ENCODE results near the gene NFATC2IP. TPM values are rescaled to one million over a fixed set of nuclear protein-coding genes. Genes with fewer than 3 reads are reported as not detected.

Gene NFATC2IP
- total RNA-seq, 4 donors from 2014 or later: 32.1 to 34.5 (median 34.0) TPM

- H3K27me3 ChIP-seq: no peaks in the 10 kb centered on the region
- WGBS, 2 donors: 64 to 71% methylated on average over 14 of the region's 14 CpGs
- H3K9me3 ChIP-seq: no peaks in the 10 kb centered on the region
- H3K27ac ChIP-seq: no peak overlapping the region
- no peak for TF ChIP-seq POLR2A (IDR thresholded peaks at IDR 0.05)
- TF ChIP-seq EP300 (IDR thresholded peaks at IDR 0.05): no peak
- TF ChIP-seq, protein P1, sequence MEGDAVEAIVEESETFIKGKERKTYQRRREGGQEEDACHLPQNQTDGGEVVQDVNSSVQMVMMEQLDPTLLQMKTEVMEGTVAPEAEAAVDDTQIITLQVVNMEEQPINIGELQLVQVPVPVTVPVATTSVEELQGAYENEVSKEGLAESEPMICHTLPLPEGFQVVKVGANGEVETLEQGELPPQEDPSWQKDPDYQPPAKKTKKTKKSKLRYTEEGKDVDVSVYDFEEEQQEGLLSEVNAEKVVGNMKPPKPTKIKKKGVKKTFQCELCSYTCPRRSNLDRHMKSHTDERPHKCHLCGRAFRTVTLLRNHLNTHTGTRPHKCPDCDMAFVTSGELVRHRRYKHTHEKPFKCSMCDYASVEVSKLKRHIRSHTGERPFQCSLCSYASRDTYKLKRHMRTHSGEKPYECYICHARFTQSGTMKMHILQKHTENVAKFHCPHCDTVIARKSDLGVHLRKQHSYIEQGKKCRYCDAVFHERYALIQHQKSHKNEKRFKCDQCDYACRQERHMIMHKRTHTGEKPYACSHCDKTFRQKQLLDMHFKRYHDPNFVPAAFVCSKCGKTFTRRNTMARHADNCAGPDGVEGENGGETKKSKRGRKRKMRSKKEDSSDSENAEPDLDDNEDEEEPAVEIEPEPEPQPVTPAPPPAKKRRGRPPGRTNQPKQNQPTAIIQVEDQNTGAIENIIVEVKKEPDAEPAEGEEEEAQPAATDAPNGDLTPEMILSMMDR (IDR thresholded peaks at IDR 0.05): no peak
- H3K4me3 ChIP-seq: no peak overlapping the region
- H3K36me3 ChIP-seq: no peaks in the 10 kb centered on the region
- H3K4me1 ChIP-seq: no peaks in the 10 kb centered on the region
- no peak for DNase-seq (ENCODE audit: low spot score in 2 of 2)
Observed at GRCh38 chr16:29009050-29009837, 58.5 kb downstream of the NFATC2IP start.

- DNase-seq (ENCODE audit: low spot score in 2 of 2): no peak
Observed at GRCh38 chr16:29009838-29010166, 59.1 kb downstream of the NFATC2IP start.

GRCh38 chr16:29011112-29011511 is 60.4 kb downstream of the NFATC2IP start:
- TF ChIP-seq EP300 (IDR thresholded peaks at IDR 0.05) (no peak), POLR2A (IDR thresholded peaks at IDR 0.05) (no peak)
- TF ChIP-seq, protein P1 (IDR thresholded peaks at IDR 0.05): no peak
- 55 to 65% methylated on average over 7 to 8 of the region's 8 CpGs for WGBS, 2 donors

More at GRCh38 chr16:29009838-29010166, 59.1 kb downstream of the NFATC2IP start:
- H3K36me3 ChIP-seq: no peaks in the 10 kb centered on the region
- H3K4me3 ChIP-seq: no peak overlapping the region
- TF ChIP-seq, protein P1 (IDR thresholded peaks at IDR 0.05): no peak
- TF ChIP-seq POLR2A (IDR thresholded peaks at IDR 0.05) (no peak), EP300 (IDR thresholded peaks at IDR 0.05) (no peak)
- no peaks in the 10 kb centered on the region for H3K9me3 ChIP-seq
- no peak overlapping the region for H3K27ac ChIP-seq
- no peaks in the 10 kb centered on the region for H3K4me1 ChIP-seq
- H3K27me3 ChIP-seq: no peaks in the 10 kb centered on the region
- WGBS, 2 donors: 88 to 94% methylated on average over 2 of the region's 2 CpGs

DNA sequence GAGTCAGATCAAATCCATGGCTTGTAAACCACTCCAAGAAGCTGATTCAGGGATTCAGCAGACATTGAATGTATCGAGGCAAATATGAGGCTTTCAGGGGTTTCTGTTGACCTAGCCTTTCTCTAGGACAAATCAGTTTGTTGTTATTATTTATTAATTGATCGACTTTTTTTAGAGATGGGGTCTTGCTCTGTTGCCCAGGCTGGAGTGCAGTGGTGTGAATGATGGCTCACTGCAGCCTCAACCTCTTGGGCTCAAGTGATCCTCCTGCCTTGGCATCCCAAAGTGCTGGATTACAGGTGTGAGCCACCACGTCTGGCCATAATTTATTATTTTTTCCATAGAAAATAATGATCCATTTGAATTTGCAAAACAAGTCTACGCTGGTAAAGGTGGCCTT is 61.1 kb downstream of the NFATC2IP start:
- H3K27ac ChIP-seq: no peak overlapping the region
- no peak for DNase-seq (ENCODE audit: low spot score in 2 of 2)
- WGBS, 2 donors: 76 to 83% methylated on average over 4 of the region's 4 CpGs
- H3K9me3 ChIP-seq: no peaks in the 10 kb centered on the region
- TF ChIP-seq, protein P1 (IDR thresholded peaks at IDR 0.05): no peak
- TF ChIP-seq EP300 (IDR thresholded peaks at IDR 0.05) (no peak), POLR2A (IDR thresholded peaks at IDR 0.05) (no peak)
- no peaks in the 10 kb centered on the region for H3K4me1 ChIP-seq
- no peaks in the 10 kb centered on the region for H3K36me3 ChIP-seq
- no peaks in the 10 kb centered on the region for H3K27me3 ChIP-seq
- H3K4me3 ChIP-seq: no peak overlapping the region

More at GRCh38 chr16:29011112-29011511, 60.4 kb downstream of the NFATC2IP start:
- no peak overlapping the region for H3K4me3 ChIP-seq
- no peaks in the 10 kb centered on the region for H3K9me3 ChIP-seq
- H3K4me1 ChIP-seq: no peaks in the 10 kb centered on the region
- H3K27me3 ChIP-seq: no peaks in the 10 kb centered on the region
- H3K27ac ChIP-seq: no peak overlapping the region
- DNase-seq (ENCODE audit: low spot score in 2 of 2): no peak
- H3K36me3 ChIP-seq: no peaks in the 10 kb centered on the region

- Histone ChIP-seq H3K27ac (no peak overlapping the region), H3K4me1 (no peaks in the 10 kb centered on the region), H3K4me3 (no peak overlapping the region), H3K27me3 (no peaks in the 10 kb centered on the region), H3K36me3 (no peaks in the 10 kb centered on the region), H3K9me3 (no peaks in the 10 kb centered on the region)
- WGBS, 2 donors: 64 to 71% methylated on average over 9 of the region's 9 CpGs
- TF ChIP-seq, protein P1 (IDR thresholded peaks at IDR 0.05): no peak
- TF ChIP-seq EP300 (IDR thresholded peaks at IDR 0.05) (no peak), POLR2A (IDR thresholded peaks at IDR 0.05) (no peak)
- DNase-seq (ENCODE audit: low spot score in 2 of 2): no peak
Observed at GRCh38 chr16:29012913-29013553, 62.3 kb downstream of the NFATC2IP start.

All from tibial nerve (tissue), 4 donors.